Measurements from ENCODE around the gene CAMTA1.
A peak's percentile ranks its signal among the peaks of the same experiment; 100 is the strongest.

The CAMTA1 gene

DNA sequence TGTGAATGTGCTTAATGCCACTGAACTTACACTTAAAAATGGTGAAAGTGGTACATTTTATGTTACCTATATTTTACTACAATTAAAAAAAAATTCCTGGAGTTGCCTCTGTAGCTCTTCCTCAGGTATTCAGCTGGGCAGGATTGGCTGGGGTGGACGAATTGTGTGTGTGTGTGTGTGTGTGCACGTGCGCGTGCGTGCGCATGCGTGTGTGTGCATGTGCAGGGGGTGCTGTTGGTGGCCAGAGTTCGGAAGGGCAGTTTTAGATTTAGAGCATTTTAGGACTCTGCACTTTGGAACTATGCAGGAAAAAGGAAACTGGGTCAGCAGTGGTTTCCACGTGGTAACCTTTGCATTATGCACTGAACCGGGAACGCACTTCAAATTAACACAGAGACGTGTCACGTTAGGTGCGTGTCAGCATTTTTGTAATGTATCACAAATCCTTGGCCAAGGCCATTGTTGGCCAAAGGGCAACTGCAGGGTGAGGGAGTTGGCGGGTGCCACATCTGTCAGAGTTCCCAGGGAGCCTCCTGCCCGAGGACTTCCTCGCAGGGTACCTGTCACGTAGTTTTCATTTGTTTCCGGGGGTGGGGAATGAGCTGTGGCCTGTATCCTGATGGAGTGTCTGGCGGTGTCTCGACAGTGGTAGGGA lies 312.8 kb downstream of the CAMTA1 start:
- no peak for DNase-seq

GRCh38 chr1:7098641-7099040 lies 313.4 kb downstream of the CAMTA1 start:
- DNase-seq = no peak

GRCh38 chr1:7100479-7100878 lies 315.2 kb downstream of the CAMTA1 start:
- DNase-seq = no peak

GRCh38 chr1:7101187-7101586 lies 315.9 kb downstream of the CAMTA1 start:
- DNase-seq = no peak

- no peak for DNase-seq
Observed at GRCh38 chr1:7103361-7103782, 318.1 kb downstream of the CAMTA1 start.

DNA sequence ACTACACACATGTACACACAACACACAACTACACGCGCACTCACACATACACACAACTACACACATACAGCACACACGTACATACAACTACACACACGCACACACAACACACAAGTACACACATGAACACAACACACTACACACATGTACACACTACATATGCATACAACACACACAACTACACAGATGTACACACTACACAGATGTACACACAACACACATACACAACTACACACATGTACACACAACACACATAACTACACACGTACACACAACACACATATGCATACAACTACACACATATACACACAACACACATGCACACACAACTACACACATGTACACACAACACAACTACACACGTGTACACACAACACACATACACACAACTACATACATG lies 318.6 kb downstream of the CAMTA1 start:
- DNase-seq = no peak

- DNase-seq = peak; percentile 37
Observed at GRCh38 chr1:7104339-7104738, 319.1 kb downstream of the CAMTA1 start.

GRCh38 chr1:7105269-7105668 lies 320.0 kb downstream of the CAMTA1 start:
- DNase-seq = no peak

DNA sequence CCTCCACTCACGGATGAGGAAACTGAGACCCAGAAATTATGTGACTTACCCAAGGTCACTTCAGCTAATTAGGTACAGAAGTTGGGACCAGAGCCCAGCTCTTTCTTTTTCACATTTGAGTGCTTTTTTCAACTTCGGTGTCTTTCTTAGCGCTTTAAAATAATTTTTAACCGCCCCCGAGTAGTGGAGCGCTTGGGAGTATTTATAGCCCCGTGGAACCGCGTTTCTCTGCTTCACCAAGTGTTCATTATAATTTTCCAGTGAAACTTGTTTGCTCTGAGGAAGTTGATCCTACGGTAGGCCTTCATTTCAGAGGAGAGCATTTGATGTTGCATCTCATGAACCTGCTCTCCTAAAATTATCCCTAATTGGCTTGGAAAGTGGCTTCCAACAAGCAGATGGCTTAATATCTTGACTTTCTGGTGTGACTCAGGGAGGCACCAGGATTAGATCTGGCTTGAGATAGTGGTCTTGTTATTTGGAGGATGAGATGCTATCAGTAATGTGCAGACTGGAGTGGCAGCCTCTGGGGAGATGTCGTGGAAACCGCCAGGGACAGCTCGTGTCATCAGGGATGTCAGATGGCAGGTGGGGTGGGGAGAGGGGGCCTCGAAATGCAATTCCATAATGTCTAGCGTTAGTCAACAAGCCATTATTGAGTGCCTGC lies 321.3 kb downstream of the CAMTA1 start:
- DNase-seq = no peak

DNA sequence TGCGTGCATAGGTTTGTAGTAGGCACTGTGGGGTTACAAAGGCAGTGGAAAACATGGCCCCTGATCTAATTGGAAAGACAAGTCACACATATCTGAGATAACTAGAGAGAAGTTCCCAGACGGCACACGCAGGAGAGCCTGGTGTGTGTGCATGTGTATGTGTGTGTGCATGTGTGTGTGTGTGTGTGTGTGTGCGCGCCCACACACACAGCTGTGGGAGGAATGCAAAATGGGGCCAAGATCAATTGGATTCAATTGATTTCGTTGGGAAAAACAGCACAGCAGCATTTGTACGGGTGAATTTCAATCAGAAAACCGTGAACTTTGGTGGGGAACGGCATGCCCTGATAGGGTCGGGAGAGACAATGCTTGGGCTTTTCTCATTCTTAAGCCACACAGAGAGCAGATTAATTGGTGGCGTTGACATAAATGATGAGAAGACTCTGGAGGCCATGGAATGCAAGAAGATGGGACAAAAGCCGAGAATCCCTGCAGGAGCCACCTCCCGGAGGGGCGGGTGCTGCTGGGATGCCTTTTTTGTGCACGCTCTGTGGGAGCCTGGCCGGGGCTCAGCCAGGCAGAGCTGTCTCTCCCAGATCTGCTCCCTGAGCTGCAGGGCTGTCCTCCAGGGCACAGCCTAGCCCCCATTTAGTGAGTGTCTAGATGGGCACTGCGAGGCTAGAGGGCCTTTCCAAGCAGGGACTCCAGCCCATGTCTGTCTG lies 322.0 kb downstream of the CAMTA1 start:
- no peak for DNase-seq

GRCh38 chr1:7108251-7108650 lies 323.0 kb downstream of the CAMTA1 start:
- DNase-seq = no peak

GRCh38 chr1:7109901-7110300 lies 324.6 kb downstream of the CAMTA1 start:
- no peak for DNase-seq

DNA sequence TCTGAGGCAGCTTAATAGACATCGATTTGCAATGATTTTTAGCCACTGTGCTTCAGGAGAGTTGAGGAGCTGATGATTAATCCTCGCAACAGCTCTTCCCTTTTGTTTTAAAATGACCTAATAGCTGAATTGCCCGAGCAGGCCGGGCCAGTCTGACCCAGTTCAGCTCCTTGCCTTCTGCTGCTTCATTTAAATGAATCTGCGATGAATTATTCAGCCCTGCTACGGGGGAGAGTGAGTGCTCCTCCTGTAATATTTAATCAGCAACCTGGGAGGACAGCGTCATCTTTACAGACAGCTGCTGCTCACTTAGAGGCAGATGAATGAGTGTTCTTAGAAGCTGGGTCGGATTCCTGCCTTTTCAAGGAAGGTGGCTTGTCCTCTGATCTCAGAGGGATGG lies 325.1 kb downstream of the CAMTA1 start:
- DNase-seq = no peak

GRCh38 chr1:7111853-7112252 lies 326.6 kb downstream of the CAMTA1 start:
- no peak for DNase-seq

DNA sequence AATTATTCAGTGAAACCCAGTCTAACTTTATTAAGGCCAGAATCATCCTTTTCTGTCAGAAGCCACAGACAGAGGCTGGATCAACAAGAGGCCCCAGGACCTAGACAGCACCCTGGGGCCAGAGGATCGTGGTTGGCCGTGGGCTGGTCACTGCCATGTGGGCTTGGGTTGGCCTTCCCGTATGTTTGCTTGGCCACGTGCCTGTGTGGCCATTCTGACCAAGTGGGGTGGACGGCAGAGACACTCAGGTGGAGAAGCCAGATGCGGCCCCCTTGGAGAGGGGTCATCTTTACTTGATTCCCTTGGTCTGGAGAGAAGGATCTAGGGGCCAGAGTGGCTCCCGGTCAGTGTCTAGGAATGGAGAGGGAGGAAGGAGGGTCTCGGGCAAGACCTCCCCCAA lies 327.9 kb downstream of the CAMTA1 start:
- DNase-seq = no peak

DNA sequence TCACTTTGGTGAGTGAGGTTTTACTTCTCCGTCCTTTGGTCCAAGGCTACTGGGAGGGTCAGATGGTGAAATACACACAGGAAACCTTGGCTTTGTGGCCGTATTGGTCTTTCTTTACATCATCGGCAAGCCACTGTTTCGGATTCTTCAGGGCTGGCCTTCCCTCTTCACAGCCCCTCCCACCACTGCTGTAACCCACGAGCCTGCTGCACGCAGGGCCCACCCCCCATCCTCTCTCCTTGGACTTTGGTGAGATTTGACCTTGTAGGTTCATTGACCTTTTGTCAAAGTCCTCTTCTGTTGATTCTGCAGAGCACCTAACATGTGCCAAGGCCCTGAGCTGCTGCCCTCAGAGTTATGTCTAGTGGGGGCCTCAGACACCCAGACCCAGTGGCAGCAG lies 328.6 kb downstream of the CAMTA1 start:
- DNase-seq = no peak

- DNase-seq = no peak
Observed at GRCh38 chr1:7116001-7116400, 330.7 kb downstream of the CAMTA1 start.

- peak; percentile 63 for DNase-seq
Observed at GRCh38 chr1:7117399-7118281, 332.4 kb downstream of the CAMTA1 start.

GRCh38 chr1:7119156-7119555 lies 333.9 kb downstream of the CAMTA1 start:
- no peak for DNase-seq

DNA sequence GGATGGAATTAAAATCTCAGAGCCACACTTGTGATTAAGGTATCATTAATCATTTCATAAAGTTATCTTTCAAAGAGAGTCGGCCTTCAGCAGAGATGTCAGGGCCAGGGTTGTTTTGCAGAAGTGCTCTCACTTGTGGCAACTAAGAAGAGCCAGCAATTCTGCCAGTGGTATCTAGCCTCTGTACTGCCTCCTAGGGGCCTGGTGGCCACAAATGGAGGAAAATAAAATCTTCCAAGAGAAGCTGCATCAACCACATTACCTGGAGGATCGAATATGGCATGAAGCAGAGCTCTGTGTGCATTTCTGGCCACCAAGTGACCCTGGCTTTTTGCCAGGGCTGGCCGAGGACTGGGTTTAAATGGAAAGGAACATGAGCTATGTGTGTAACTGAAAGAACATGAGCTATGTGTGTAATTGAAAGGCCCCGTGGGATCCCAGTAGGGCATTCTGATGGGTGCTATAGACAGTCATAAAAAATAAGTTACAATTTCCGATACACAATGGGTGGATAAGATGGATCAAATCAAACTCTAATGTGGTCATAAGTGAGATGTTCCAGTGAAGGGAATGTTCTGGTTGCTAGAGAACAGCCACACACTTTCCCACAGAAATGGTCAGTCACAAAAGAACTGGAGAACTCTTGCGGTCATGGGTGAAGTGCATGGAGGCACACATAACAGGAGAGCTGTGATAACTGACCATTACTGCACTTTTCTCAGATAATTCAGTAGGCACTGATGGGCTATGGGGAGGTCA lies 335.8 kb downstream of the CAMTA1 start:
- DNase-seq = no peak

DNA sequence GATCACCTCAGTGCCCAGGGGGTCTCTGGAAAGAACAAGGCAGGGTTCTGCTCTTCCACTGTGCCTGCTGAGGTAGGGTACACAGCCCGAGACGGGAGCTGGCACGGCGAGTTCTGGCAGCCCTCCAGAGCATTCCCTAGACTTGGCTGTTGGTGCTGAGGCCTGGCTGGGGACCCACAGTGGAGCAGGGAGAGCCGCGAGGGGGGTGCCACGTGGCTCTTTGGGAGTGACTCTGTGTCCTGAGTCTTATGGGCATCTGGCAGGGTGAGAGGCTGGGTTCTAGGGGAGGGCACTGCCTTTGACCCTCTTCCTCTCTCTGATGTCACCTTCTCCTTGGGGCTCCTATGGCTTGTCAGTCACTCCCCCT lies 336.4 kb downstream of the CAMTA1 start:
- DNase-seq = no peak

DNA sequence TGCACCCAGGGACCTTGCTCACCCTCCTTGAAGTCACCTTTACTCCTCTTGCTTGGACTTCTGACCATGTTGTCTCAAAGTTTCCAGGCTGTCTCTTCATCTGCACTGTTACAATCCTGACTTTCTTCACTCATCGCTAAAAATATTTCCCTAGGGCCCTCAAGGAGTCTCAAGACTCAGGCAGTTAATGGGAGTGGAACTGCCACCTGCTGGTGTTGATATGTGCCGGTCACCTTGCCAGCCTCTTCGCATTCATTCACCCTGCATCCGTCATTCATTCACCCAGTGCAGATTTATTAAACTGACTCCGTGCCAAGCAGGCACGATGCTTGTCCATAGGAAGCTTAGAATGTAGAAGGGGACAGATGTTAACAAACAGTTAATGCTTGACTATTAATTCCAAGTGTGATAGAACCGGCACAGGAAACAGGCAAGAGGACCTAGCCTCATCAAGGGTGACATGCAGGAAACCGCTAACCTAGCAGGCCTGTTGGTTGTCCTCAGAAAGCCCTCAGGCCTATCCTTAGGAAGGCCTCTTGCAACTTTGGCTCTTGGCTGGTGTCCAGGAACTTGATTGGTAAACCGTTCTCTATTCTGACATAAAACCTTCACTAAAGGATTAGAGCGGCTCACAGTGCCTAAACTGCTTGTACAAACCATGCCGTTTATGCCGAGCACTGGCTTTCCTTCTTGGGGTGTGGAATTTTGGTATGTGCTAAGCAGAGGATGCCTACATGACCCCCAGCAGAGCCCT lies 342.2 kb downstream of the CAMTA1 start:
- DNase-seq = no peak

All from NCI-H1436 (cell line).